ENCODE results near the gene SLC6A18. TPM values are rescaled to one million over a fixed set of nuclear protein-coding genes. Genes with fewer than 3 reads are reported as not detected.
"Not testable (repeated sequence)": the region's sequence is repeated elsewhere in the genome, so short reads cannot be mapped to it uniquely, and the experiment has no call there.

SLC6A18 gene
- total RNA-seq, 1 donor from 2014 or later, result not detected

GRCh38 chr5:1224631-1225030 is 550 bp upstream of the SLC6A18 start:
- TF ChIP-seq CTCF (IDR thresholded peaks at IDR 0.05; ENCODE audit: unreplicated experiment), result no peak
- peaks cover 2% of the 10 kb centered on the region for H3K4me1 Mint-ChIP-seq (ENCODE audit: low read depth)
- H3K4me3 Mint-ChIP-seq (ENCODE audit: low read depth), result no peak overlapping the region
- no peak for DNase-seq (ENCODE audit: low spot score, unreplicated experiment)
- peaks cover 4% of the 10 kb centered on the region for H3K27me3 Mint-ChIP-seq
- H3K36me3 Mint-ChIP-seq (ENCODE audit: insufficient read depth), result no peaks in the 10 kb centered on the region
- H3K9me3 Mint-ChIP-seq (ENCODE audit: low read depth), result no peaks in the 10 kb centered on the region
- H3K27ac Mint-ChIP-seq, result no peak overlapping the region

- Mint-ChIP-seq H3K4me3 (ENCODE audit: low read depth) (no peak overlapping the region), H3K36me3 (ENCODE audit: insufficient read depth) (no peaks in the 10 kb centered on the region), H3K4me1 (ENCODE audit: low read depth) (peaks cover 4% of the 10 kb centered on the region), H3K27me3 (peaks cover 4% of the 10 kb centered on the region), H3K27ac (no peak overlapping the region), H3K9me3 (ENCODE audit: low read depth) (no peaks in the 10 kb centered on the region)
- DNase-seq (ENCODE audit: low spot score, unreplicated experiment), result no peak
- TF ChIP-seq CTCF (IDR thresholded peaks at IDR 0.05; ENCODE audit: unreplicated experiment), result no peak
Measured at GRCh38 chr5:1226231-1226630, 1.1 kb downstream of the SLC6A18 start.

- Mint-ChIP-seq H3K27me3 (peaks cover 4% of the 10 kb centered on the region), H3K27ac (no peak overlapping the region)
- TF ChIP-seq CTCF (IDR thresholded peaks at IDR 0.05; ENCODE audit: unreplicated experiment), result no peak
Measured at GRCh38 chr5:1226839-1227581, 1.8 kb downstream of the SLC6A18 start.

GRCh38 chr5:1227667-1228066 is 2.5 kb downstream of the SLC6A18 start:
- Mint-ChIP-seq H3K4me3 (ENCODE audit: low read depth) (no peak overlapping the region), H3K27me3 (peaks cover 4% of the 10 kb centered on the region), H3K36me3 (ENCODE audit: insufficient read depth) (no peaks in the 10 kb centered on the region), H3K4me1 (ENCODE audit: low read depth) (peaks cover 4% of the 10 kb centered on the region), H3K9me3 (ENCODE audit: low read depth) (no peaks in the 10 kb centered on the region), H3K27ac (no peak overlapping the region)
- no peak for DNase-seq (ENCODE audit: low spot score, unreplicated experiment)
- TF ChIP-seq CTCF (IDR thresholded peaks at IDR 0.05; ENCODE audit: unreplicated experiment), result no peak

More at GRCh38 chr5:1226839-1227581, 1.8 kb downstream of the SLC6A18 start:
- H3K4me3 Mint-ChIP-seq (ENCODE audit: low read depth), result no peak overlapping the region
- DNase-seq (ENCODE audit: low spot score, unreplicated experiment), result no peak
- no peaks in the 10 kb centered on the region for H3K9me3 Mint-ChIP-seq (ENCODE audit: low read depth)
- no peaks in the 10 kb centered on the region for H3K36me3 Mint-ChIP-seq (ENCODE audit: insufficient read depth)
- H3K4me1 Mint-ChIP-seq (ENCODE audit: low read depth), result peaks cover 4% of the 10 kb centered on the region

GRCh38 chr5:1228120-1228519 is 2.9 kb downstream of the SLC6A18 start:
- no peak for TF ChIP-seq CTCF (IDR thresholded peaks at IDR 0.05; ENCODE audit: unreplicated experiment)
- peaks cover 4% of the 10 kb centered on the region for H3K27me3 Mint-ChIP-seq
- H3K27ac Mint-ChIP-seq, result no peak overlapping the region
- no peaks in the 10 kb centered on the region for H3K9me3 Mint-ChIP-seq (ENCODE audit: low read depth)
- DNase-seq (ENCODE audit: low spot score, unreplicated experiment), result no peak
- H3K4me1 Mint-ChIP-seq (ENCODE audit: low read depth), result peaks cover 4% of the 10 kb centered on the region
- H3K4me3 Mint-ChIP-seq (ENCODE audit: low read depth), result no peak overlapping the region
- H3K36me3 Mint-ChIP-seq (ENCODE audit: insufficient read depth), result no peaks in the 10 kb centered on the region

GRCh38 chr5:1229023-1229422 is 3.8 kb downstream of the SLC6A18 start:
- not testable (repeated sequence) for H3K4me3 Mint-ChIP-seq (ENCODE audit: low read depth); H3K9me3 Mint-ChIP-seq (ENCODE audit: low read depth); DNase-seq (ENCODE audit: low spot score, unreplicated experiment); H3K27ac Mint-ChIP-seq; H3K27me3 Mint-ChIP-seq; H3K4me1 Mint-ChIP-seq (ENCODE audit: low read depth); H3K36me3 Mint-ChIP-seq (ENCODE audit: insufficient read depth)
